Subcutaneous adipose tissue (tissue), 4 donors: ENCODE results near the gene ANKRD12. TPM values are rescaled to one million over a fixed set of nuclear protein-coding genes. Genes with fewer than 3 reads are reported as not detected.

Experiments used
- total RNA-seq, 4 donors: library from RNA; depleted of rRNA; stranded (reverse); fragments of >200 nt; gene quantifications; one replicate each; pipeline ENCODE4 v1.1.0, GENCODE V29; 2016
- TF ChIP-seq, protein P1 (sequence below): fragments of 450-650 bp; IDR thresholded peaks from one replicate; pipeline ENCODE4 v1.5.1; 2016; ENCODE audit warnings: low read depth, mild to moderate bottlenecking, control low read depth, antibody characterized with exemption, moderate library complexity

ANKRD12 gene
- total RNA-seq, 4 donors from 2014 or later: 38.6 to 99.5 (median 65.4) TPM

- TF ChIP-seq, protein P1, sequence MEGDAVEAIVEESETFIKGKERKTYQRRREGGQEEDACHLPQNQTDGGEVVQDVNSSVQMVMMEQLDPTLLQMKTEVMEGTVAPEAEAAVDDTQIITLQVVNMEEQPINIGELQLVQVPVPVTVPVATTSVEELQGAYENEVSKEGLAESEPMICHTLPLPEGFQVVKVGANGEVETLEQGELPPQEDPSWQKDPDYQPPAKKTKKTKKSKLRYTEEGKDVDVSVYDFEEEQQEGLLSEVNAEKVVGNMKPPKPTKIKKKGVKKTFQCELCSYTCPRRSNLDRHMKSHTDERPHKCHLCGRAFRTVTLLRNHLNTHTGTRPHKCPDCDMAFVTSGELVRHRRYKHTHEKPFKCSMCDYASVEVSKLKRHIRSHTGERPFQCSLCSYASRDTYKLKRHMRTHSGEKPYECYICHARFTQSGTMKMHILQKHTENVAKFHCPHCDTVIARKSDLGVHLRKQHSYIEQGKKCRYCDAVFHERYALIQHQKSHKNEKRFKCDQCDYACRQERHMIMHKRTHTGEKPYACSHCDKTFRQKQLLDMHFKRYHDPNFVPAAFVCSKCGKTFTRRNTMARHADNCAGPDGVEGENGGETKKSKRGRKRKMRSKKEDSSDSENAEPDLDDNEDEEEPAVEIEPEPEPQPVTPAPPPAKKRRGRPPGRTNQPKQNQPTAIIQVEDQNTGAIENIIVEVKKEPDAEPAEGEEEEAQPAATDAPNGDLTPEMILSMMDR: no peak
These were observed 23.0 kb upstream of the ANKRD12 start for GRCh38 chr18:9113468-9114149.

DNA sequence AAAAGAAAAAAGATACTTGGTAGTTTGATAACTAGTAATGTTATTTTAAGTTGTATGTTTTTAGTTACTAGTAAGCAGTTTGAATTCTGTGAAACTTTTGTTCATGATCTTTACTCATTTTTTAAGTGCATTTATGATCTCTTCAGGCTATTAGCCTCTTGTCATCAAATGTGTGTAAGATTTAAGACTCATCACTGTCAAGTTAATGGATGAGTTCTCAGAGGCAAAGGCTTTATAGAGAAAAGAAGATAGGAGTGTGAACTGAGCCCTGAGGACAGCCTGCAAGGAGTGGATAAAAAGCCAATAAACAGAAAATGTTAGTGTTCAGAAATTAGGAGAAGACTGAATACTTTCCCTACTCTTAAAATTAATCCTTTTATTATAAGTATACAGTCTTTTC is 20.6 kb upstream of the ANKRD12 start:
- TF ChIP-seq, protein P1: no peak

GRCh38 chr18:9117980-9118841 is 18.4 kb upstream of the ANKRD12 start:
- TF ChIP-seq, protein P1: no peak

DNA sequence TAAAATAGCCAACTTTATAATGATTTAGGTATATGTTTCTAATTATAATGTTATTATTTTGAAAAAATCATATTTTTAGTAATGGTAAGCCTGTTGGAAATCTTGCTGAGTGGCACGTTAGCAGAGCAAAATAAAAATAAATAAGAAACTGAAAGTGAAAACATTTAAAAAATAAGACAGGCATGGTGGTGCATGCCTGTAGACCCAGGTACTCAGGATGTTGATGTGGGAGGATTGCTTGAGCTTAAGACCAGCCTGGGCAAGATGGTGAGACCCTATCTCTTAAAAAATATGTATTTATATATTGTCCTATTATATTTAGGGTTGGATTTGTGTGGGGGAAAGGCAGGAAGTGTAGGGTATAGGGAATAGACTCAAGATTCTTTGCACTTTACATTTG is 15.8 kb upstream of the ANKRD12 start:
- TF ChIP-seq, protein P1: no peak

DNA sequence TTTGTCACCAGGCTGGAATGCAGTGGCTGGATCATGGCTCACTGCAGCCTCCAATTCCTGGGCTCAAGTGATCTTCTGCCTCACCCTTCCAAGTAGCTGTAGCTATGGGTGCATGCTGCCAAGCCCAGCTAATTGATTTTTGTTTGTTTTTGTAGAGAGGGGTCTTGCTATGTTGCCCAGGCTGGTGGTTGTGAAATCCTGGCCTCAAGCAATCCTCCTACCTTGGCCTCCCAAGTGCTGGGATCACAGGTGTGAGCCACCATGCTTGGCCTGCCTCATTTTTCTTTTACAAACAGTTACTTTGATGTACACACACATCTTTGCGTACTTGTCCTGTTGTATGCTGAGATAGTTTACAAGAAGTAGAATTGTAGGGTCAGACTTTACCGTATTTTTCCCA is 13.1 kb upstream of the ANKRD12 start:
- TF ChIP-seq, protein P1: no peak

DNA sequence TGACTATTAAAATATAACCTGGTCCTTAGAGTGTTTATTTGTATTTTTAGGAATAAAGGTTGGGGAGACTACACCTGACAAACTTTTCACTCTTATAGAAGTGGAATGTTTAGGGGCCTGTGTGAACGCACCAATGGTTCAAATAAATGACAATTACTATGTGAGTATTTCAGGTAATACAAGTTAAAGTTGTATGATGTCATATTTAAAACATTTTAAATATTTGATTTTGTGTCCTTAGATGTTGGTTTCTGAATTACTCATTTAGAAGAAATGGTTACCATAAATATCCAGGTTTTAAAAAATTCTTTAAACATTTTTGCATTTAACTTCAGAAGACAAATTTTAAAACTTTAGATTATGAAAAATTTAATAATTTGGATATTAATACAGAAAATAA is 11.8 kb upstream of the ANKRD12 start:
- TF ChIP-seq, protein P1: no peak

GRCh38 chr18:9126337-9126736 is 10.2 kb upstream of the ANKRD12 start:
- TF ChIP-seq, protein P1: no peak
